HUES6 (cell line): ENCODE data around the gene SLC9A2.

Source experiments
- H3K27ac ChIP-seq: 2 replicates; pipeline ENCODE4 v1.7.0; 2013; ENCODE audit warnings: low read depth, mild to moderate bottlenecking, low read length, inconsistent platforms
- H3K27me3 ChIP-seq: 2 replicates; pipeline ENCODE4 v1.6.1; 2013; ENCODE audit warnings: low read length; ENCODE audit not compliant: control insufficient read depth, insufficient read depth
- H3K36me3 ChIP-seq: 2 replicates; pipeline ENCODE4 v1.6.1; 2013; ENCODE audit warnings: low read length; ENCODE audit not compliant: control insufficient read depth, insufficient read depth
- H3K4me1 ChIP-seq: 2 replicates; pipeline ENCODE4 v1.6.1; 2013; ENCODE audit warnings: low read length; ENCODE audit not compliant: control insufficient read depth, insufficient read depth
- H3K4me3 ChIP-seq: 2 replicates; pipeline ENCODE4 v1.5.1; 2013; ENCODE audit warnings: low read depth, low read length
- H3K9ac ChIP-seq: one replicate; pipeline ENCODE4 v1.6.1; 2013; ENCODE audit warnings: mild to moderate bottlenecking, low read length
- H3K9me3 ChIP-seq: 2 replicates; pipeline ENCODE4 v1.6.1; 2013; ENCODE audit warnings: low read depth, low read length; ENCODE audit not compliant: control insufficient read depth, insufficient read depth

SLC9A2 gene

GRCh38 chr2:102677244-102678215 lies 58.2 kb downstream of the SLC9A2 start:
- no peaks in the 10 kb centered on the region for H3K36me3 ChIP-seq
- no peak overlapping the region for H3K27ac ChIP-seq
- H3K4me1 ChIP-seq, result no peaks in the 10 kb centered on the region
- H3K9me3 ChIP-seq, result no peaks in the 10 kb centered on the region
- no peaks in the 10 kb centered on the region for H3K27me3 ChIP-seq
- no peak overlapping the region for H3K4me3 ChIP-seq
- H3K9ac ChIP-seq, result no peak overlapping the region

GRCh38 chr2:102678442-102678841 lies 59.1 kb downstream of the SLC9A2 start:
- H3K27ac ChIP-seq, result no peak overlapping the region
- no peaks in the 10 kb centered on the region for H3K27me3 ChIP-seq
- no peak overlapping the region for H3K4me3 ChIP-seq
- H3K9ac ChIP-seq, result no peak overlapping the region
- H3K4me1 ChIP-seq, result no peaks in the 10 kb centered on the region
- H3K9me3 ChIP-seq, result no peaks in the 10 kb centered on the region
- H3K36me3 ChIP-seq, result no peaks in the 10 kb centered on the region

GRCh38 chr2:102686479-102687439 lies 67.4 kb downstream of the SLC9A2 start:
- Histone ChIP-seq H3K4me1 (no peaks in the 10 kb centered on the region), H3K9me3 (no peaks in the 10 kb centered on the region), H3K27me3 (no peaks in the 10 kb centered on the region), H3K36me3 (no peaks in the 10 kb centered on the region), H3K9ac (no peak overlapping the region), H3K4me3 (no peak overlapping the region), H3K27ac (no peak overlapping the region)

GRCh38 chr2:102690012-102690411 lies 70.7 kb downstream of the SLC9A2 start:
- Histone ChIP-seq H3K27me3 (no peaks in the 10 kb centered on the region), H3K9ac (no peak overlapping the region), H3K9me3 (no peaks in the 10 kb centered on the region), H3K27ac (no peak overlapping the region), H3K4me3 (no peak overlapping the region), H3K4me1 (no peaks in the 10 kb centered on the region), H3K36me3 (no peaks in the 10 kb centered on the region)

GRCh38 chr2:102696463-102696862 lies 77.1 kb downstream of the SLC9A2 start:
- Histone ChIP-seq H3K27me3 (no peaks in the 10 kb centered on the region), H3K4me1 (no peaks in the 10 kb centered on the region), H3K27ac (no peak overlapping the region), H3K4me3 (no peak overlapping the region), H3K36me3 (no peaks in the 10 kb centered on the region), H3K9me3 (no peaks in the 10 kb centered on the region), H3K9ac (no peak overlapping the region)

GRCh38 chr2:102698369-102699111 lies 79.2 kb downstream of the SLC9A2 start:
- Histone ChIP-seq H3K9me3 (no peaks in the 10 kb centered on the region), H3K4me3 (no peak overlapping the region), H3K36me3 (no peaks in the 10 kb centered on the region), H3K27ac (no peak overlapping the region), H3K9ac (no peak overlapping the region), H3K4me1 (no peaks in the 10 kb centered on the region), H3K27me3 (no peaks in the 10 kb centered on the region)

GRCh38 chr2:102703305-102703704 lies 84.0 kb downstream of the SLC9A2 start:
- Histone ChIP-seq H3K9me3 (no peaks in the 10 kb centered on the region), H3K4me3 (no peak overlapping the region), H3K9ac (no peak overlapping the region), H3K36me3 (no peaks in the 10 kb centered on the region), H3K27ac (no peak overlapping the region), H3K27me3 (no peaks in the 10 kb centered on the region), H3K4me1 (peaks cover 14% of the 10 kb centered on the region)

GRCh38 chr2:102703748-102704147 lies 84.4 kb downstream of the SLC9A2 start:
- Histone ChIP-seq H3K4me3 (no peak overlapping the region), H3K27me3 (no peaks in the 10 kb centered on the region), H3K9ac (no peak overlapping the region), H3K9me3 (no peaks in the 10 kb centered on the region), H3K4me1 (peaks cover 16% of the 10 kb centered on the region), H3K27ac (no peak overlapping the region), H3K36me3 (no peaks in the 10 kb centered on the region)

GRCh38 chr2:102704531-102704930 lies 85.2 kb downstream of the SLC9A2 start:
- Histone ChIP-seq H3K9ac (no peak overlapping the region), H3K9me3 (no peaks in the 10 kb centered on the region), H3K4me3 (no peak overlapping the region), H3K36me3 (no peaks in the 10 kb centered on the region), H3K27me3 (no peaks in the 10 kb centered on the region), H3K27ac (no peak overlapping the region), H3K4me1 (peaks cover 19% of the 10 kb centered on the region)

- no peak overlapping the region for H3K4me3 ChIP-seq
- H3K27ac ChIP-seq, result no peak overlapping the region
- no peaks in the 10 kb centered on the region for H3K9me3 ChIP-seq
- peaks cover 19% of the 10 kb centered on the region for H3K4me1 ChIP-seq
- H3K27me3 ChIP-seq, result no peaks in the 10 kb centered on the region
- H3K9ac ChIP-seq, result no peak overlapping the region
- no peaks in the 10 kb centered on the region for H3K36me3 ChIP-seq
Observed at GRCh38 chr2:102707796-102708695, 88.7 kb downstream of the SLC9A2 start.
